Embryonic facial prominence (tissue), 1 donor: ENCODE data around the gene LRRC8D.
"Not testable (repeated sequence)": the region's sequence is repeated elsewhere in the genome, so short reads cannot be mapped to it uniquely, and the experiment has no call there.

ENCODE experiments used
- DNase-seq: peaks from one replicate; pipeline ENCODE4 v3.0.0-alpha.2; 2016; ENCODE audit errors: extremely low spot score

LRRC8D gene

GRCh38 chr1:89820422-89821321, at the start of gene LRRC8D:
TSS of gene LRRC8D (plus strand) at chr1:89821032. CDS start at chr1:89933069, 112,037 bp downstream.
- peak; percentile 60 for DNase-seq

GRCh38 chr1:89771991-89772560, 48.8 kb upstream of the LRRC8D start:
- DNase-seq = no peak

- DNase-seq = not testable (repeated sequence)
Measured at GRCh38 chr1:89776104-89776503, 44.7 kb upstream of the LRRC8D start.

GRCh38 chr1:89777271-89777670, 43.6 kb upstream of the LRRC8D start:
- DNase-seq = not testable (repeated sequence)

- DNase-seq = no peak
Measured at GRCh38 chr1:89779151-89779940, 41.5 kb upstream of the LRRC8D start.

GRCh38 chr1:89780721-89781120, 40.1 kb upstream of the LRRC8D start:
- DNase-seq = no peak

GRCh38 chr1:89781494-89782126, 39.2 kb upstream of the LRRC8D start:
- DNase-seq = no peak

GRCh38 chr1:89786628-89787214, 34.1 kb upstream of the LRRC8D start:
- DNase-seq = no peak

GRCh38 chr1:89790592-89790991, 30.2 kb upstream of the LRRC8D start:
- no peak for DNase-seq

GRCh38 chr1:89791064-89791726, 29.6 kb upstream of the LRRC8D start:
- no peak for DNase-seq

- no peak for DNase-seq
Measured at GRCh38 chr1:89794406-89794805, 26.4 kb upstream of the LRRC8D start.

GRCh38 chr1:89795571-89795970, 25.3 kb upstream of the LRRC8D start:
- DNase-seq = not testable (repeated sequence)

- not testable (repeated sequence) for DNase-seq
Measured at GRCh38 chr1:89797876-89798275, 23.0 kb upstream of the LRRC8D start.

GRCh38 chr1:89799495-89799894, 21.3 kb upstream of the LRRC8D start:
- no peak for DNase-seq

GRCh38 chr1:89800022-89800655, 20.7 kb upstream of the LRRC8D start:
- DNase-seq = no peak

- DNase-seq = no peak
Measured at GRCh38 chr1:89800718-89801117, 20.1 kb upstream of the LRRC8D start.

- no peak for DNase-seq
Measured at GRCh38 chr1:89802051-89802450, 18.8 kb upstream of the LRRC8D start.

- DNase-seq = no peak
Measured at GRCh38 chr1:89802841-89803240, 18.0 kb upstream of the LRRC8D start.

- DNase-seq = peak; percentile 70
Measured at GRCh38 chr1:89804642-89805237, 16.1 kb upstream of the LRRC8D start.

GRCh38 chr1:89806616-89807015, 14.2 kb upstream of the LRRC8D start:
- DNase-seq = no peak
